ENCODE results near the gene RUNX1.
A peak's percentile ranks its signal among the peaks of the same experiment; 100 is the strongest.

Gene RUNX1

DNA sequence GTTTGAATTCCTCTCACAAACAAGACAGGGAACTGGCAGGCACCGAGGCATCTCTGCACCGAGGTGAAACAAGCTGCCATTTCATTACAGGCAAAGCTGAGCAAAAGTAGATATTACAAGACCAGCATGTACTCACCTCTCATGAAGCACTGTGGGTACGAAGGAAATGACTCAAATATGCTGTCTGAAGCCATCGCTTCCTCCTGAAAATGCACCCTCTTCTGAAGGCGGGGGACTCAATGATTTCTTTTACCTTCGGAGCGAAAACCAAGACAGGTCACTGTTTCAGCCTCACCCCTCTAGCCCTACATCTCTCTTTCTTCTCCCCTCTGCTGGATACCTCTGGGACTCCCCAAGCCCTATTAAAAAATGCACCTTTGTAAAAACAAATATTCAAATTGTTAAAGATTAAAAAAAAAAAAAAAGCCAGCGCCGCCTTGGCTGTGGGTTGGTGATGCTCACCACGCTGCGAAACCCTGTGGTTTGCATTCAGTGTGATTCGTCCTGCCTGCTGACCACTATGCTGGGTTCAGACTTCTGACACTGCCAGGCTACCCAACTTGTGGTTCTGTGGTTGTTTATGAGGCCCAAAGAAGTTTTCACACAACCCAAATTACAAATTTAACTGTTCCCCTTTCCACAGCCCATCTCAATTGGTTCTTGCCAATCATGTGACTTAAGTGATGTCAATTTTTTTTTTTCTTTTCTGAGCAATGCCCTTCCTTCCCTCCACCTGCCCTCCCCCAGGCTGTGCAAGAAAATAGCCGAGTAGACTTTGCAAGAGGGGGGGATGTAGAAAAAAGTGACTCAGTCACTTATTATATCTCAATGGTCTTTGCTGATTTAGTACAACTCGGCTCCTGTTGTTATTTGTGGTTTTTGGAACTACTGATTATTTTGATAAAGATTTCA is at the start of gene RUNX1:
TSS of gene RUNX1 (minus strand) at position 597 of the 912 bp plus-strand sequence.
- Mint-ChIP-seq H3K27me3 (ENCODE audit: low read depth) (peaks cover 28% of the 10 kb centered on the region), H3K36me3 (ENCODE audit: low read depth) (no peaks in the 10 kb centered on the region), H3K9me3 (no peaks in the 10 kb centered on the region), H3K4me1 (peaks cover 45% of the 10 kb centered on the region), H3K27ac (peak within 1 kb of the TSS in 2 of 3 experiments; percentile 20 to 57), H3K4me3 (peak within 1 kb of the TSS in 1 of 3 experiments; percentile 39)
- TF ChIP-seq, protein P1, sequence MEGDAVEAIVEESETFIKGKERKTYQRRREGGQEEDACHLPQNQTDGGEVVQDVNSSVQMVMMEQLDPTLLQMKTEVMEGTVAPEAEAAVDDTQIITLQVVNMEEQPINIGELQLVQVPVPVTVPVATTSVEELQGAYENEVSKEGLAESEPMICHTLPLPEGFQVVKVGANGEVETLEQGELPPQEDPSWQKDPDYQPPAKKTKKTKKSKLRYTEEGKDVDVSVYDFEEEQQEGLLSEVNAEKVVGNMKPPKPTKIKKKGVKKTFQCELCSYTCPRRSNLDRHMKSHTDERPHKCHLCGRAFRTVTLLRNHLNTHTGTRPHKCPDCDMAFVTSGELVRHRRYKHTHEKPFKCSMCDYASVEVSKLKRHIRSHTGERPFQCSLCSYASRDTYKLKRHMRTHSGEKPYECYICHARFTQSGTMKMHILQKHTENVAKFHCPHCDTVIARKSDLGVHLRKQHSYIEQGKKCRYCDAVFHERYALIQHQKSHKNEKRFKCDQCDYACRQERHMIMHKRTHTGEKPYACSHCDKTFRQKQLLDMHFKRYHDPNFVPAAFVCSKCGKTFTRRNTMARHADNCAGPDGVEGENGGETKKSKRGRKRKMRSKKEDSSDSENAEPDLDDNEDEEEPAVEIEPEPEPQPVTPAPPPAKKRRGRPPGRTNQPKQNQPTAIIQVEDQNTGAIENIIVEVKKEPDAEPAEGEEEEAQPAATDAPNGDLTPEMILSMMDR (IDR thresholded peaks at IDR 0.05; ENCODE audit: unreplicated experiment in 3 of 3) = no peak

GRCh38 chr21:35097525-35097924 is 48.4 kb upstream of the RUNX1 start:
- Mint-ChIP-seq H3K4me1 (no peaks in the 10 kb centered on the region), H3K27me3 (ENCODE audit: low read depth) (no peaks in the 10 kb centered on the region), H3K27ac (no peak overlapping the region), H3K9me3 (peaks cover 7% of the 10 kb centered on the region), H3K36me3 (ENCODE audit: low read depth) (no peaks in the 10 kb centered on the region), H3K4me3 (no peak overlapping the region)
- TF ChIP-seq, protein P1 (IDR thresholded peaks at IDR 0.05; ENCODE audit: unreplicated experiment in 3 of 3) = no peak

GRCh38 chr21:35096959-35097358 is 47.9 kb upstream of the RUNX1 start:
- peaks cover 7% of the 10 kb centered on the region for H3K9me3 Mint-ChIP-seq
- no peak overlapping the region for H3K27ac Mint-ChIP-seq
- no peaks in the 10 kb centered on the region for H3K27me3 Mint-ChIP-seq (ENCODE audit: low read depth)
- no peaks in the 10 kb centered on the region for H3K4me1 Mint-ChIP-seq
- TF ChIP-seq, protein P1 (IDR thresholded peaks at IDR 0.05; ENCODE audit: unreplicated experiment in 3 of 3) = no peak
- no peaks in the 10 kb centered on the region for H3K36me3 Mint-ChIP-seq (ENCODE audit: low read depth)
- no peak overlapping the region for H3K4me3 Mint-ChIP-seq

DNA sequence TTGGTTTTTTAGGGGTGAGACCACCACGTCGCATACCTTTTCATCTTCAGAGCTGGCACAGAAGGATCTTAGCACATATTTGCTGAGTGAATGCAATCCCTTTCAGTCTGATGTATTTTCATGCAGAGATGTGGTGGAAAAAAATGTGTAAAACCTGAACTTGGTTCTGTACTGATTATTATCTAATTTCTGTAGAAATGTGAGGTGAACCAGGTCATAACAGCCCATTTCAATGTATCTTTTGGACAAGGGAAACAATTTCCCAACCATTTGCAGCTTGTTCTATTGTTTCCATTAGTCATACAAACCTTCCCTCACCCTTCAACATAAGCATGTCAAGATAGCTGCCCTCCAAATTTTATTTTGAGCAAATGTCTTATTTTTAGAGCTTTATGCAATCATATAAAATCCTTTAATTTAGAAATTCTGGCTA is 46.8 kb upstream of the RUNX1 start:
- H3K27me3 Mint-ChIP-seq (ENCODE audit: low read depth) = no peaks in the 10 kb centered on the region
- no peaks in the 10 kb centered on the region for H3K4me1 Mint-ChIP-seq
- H3K27ac Mint-ChIP-seq = no peak overlapping the region
- peaks cover 10% of the 10 kb centered on the region for H3K9me3 Mint-ChIP-seq
- H3K36me3 Mint-ChIP-seq (ENCODE audit: low read depth) = no peaks in the 10 kb centered on the region
- TF ChIP-seq, protein P1 (IDR thresholded peaks at IDR 0.05; ENCODE audit: unreplicated experiment in 3 of 3) = no peak
- no peak overlapping the region for H3K4me3 Mint-ChIP-seq

DNA sequence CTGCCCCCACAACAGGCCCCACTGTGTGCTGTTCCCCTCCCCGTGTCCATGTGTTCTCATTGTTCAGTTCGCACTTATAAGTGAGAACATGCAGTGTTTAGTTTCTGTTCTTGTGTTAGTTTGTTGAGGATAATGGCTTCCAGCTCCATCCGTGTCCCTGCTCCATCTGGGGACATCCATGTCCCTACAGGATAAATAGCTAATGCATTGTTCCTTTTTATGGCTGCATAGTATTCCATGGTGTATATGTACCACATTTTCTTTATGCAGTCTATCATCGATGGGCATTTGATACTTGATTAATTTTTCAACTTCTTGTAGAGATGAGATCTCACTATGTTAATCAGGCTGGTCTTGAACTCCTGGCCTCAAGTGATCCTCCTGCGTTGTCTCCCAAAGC is 44.4 kb upstream of the RUNX1 start:
- Mint-ChIP-seq H3K36me3 (ENCODE audit: low read depth) (no peaks in the 10 kb centered on the region), H3K4me1 (no peaks in the 10 kb centered on the region), H3K27me3 (ENCODE audit: low read depth) (no peaks in the 10 kb centered on the region), H3K9me3 (peaks cover 10% of the 10 kb centered on the region), H3K27ac (no peak overlapping the region), H3K4me3 (no peak overlapping the region)
- TF ChIP-seq, protein P1 (IDR thresholded peaks at IDR 0.05; ENCODE audit: unreplicated experiment in 3 of 3) = no peak
